Stimulated activated naive CD4-positive, alpha-beta T cell treated with Interleukin-2 at 50 U/mL for 16 hours (primary cell): Measurements from ENCODE around the gene ERAL1.
A peak's percentile ranks its signal among the peaks of the same experiment; 100 is the strongest.
"Not testable (repeated sequence)": the region's sequence is repeated elsewhere in the genome, so short reads cannot be mapped to it uniquely, and the experiment has no call there.

Experiments used
- DNase-seq: peaks from one replicate; lab custom pipeline; 2025; lab: John Stamatoyannopoulos, UW

ERAL1 gene

DNA sequence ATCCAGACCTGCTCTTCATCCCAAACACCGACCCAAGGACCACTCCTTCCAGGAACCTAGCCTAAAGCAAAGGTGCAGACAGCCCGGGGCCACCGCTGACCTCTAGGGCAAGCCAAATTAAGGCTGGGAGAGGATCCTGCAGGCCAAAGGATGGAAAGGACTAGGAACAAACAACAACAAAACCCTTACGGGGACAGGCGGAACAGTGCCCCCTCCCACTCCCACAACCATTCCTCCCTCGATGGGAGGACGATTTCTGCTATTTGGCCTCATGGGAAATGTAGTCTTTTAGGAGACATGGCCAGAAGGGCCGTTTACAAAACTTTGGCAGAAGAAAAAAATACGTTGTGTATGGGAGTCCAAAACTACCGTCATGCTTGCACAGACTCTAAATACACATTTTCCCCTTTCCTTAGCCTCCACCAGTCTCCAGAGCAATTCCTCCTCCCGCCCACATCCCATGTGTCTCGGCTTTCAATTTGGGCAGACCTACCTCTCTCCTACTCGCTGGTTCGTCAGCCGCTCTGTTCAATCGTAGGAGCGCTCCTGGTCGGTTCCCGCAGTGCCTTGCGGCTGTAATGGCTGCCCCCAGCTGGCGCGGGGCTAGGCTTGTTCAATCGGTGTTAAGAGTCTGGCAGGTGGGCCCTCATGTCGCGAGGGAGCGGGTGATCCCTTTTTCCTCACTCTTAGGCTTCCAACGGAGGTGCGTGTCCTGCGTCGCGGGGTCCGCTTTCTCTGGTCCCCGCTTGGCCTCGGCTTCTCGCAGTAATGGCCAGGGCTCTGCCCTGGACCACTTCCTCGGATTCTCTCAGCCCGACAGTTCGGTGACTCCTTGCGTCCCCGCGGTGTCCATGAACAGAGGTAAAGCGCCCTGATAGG, at the start of gene ERAL1:
TSS of gene ERAL1 (plus strand) at position 560 of the 879 bp plus-strand sequence. CDS start at position 579, 19 bp downstream.
- DNase-seq: peak; percentile 84

DNA sequence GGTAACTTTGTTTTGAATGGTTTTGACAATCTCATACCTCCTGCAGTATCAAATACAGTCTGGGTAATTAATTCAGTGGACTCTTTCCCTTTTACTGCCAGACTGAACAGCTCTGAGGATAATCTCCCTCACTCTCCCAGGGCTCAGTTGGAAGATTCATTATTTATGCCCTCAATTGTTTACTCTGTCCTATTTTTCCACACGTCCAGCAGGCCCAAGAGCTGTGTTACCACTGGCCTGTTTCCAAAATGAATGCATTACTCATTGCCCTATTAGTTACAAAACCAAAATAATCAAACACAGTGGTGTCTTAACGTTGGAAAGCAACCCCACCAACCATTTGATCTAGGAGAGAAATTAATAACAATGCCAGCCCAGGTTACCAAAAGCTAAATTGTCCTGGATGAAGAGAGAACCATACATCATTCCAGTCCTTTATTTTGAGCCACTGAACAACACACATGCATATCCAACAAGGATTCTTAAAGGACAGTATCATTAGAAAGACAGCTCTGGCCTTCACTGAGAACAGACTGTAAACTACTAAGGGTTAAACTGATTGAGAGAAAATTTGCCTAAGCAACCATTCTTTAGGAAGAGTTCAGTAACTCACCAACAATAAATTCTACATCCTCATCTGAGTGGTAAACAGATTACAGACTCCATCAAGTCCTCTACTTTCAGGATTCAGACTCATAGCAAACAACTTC, 46.7 kb upstream of the ERAL1 start:
- no peak for DNase-seq

DNA sequence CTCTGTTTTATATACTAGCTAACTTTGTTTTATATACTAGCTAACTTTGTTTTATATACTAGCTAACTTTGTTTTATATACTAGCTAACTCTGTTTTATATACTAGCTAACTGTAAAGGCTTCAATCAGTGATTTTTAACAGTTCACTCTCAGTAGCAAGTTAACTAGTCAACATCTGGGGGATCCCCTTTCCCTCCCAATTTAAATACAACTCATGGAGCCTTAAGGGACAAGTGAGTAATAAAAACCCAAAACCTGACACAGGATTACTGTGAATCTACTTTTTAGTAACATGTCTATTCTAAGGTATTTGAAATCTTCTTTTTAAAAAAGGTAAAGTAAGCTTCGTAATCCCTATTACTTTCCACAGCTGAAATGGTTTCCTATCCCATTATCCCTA, 44.4 kb upstream of the ERAL1 start:
- no peak for DNase-seq

DNA sequence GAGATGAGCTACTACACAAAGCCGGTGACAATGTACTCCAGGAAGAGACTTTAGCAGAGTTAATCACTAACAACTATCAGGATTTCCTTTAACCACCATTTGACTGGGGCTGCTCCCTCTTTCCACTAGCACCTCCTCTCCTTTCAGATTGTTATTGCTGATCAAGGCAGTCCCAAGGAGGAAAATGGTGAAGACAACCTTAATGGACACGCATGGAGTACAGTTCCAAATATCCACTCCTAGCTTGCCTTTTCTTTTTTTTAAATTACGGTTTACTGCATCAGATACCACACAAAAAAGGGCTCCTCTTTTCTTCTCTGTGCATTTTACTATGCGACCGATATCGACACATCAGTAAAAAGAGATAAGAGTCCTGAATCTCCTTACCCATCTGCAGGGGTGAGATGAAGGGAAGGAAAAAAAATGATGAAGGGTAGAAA, 43.1 kb upstream of the ERAL1 start:
- DNase-seq: no peak

DNA sequence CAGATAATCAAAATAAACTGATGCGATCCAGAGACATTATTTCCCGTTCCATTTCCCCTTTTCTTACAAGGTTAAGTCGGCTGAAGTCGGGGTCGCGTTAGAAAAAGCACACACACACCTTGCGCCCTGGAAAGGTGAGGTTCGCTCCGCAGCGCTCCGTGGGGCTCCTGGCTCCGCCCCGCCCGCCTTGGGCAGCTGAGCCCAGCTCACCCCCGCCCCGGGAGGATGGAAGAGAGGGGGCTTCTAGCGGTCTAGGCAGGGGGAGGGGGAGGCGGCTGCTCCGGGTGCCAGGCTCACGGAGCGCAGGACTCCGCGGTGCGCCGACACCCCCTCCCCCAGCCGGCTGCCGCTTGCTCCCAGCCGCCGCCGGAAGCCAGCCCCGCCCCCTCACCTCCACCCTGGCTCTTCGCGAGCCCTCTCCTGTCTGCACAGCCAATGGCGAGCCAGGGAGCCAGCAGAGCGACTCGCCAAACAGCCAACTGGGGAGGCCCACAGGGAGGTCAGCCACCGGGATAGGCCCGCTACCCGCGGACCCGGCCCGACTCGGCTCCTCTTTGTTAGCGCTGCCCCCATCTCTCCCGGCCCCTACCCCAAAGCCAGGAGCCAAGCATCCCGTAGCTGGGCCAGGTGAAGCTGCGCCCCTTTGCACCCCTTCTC, 42.6 kb upstream of the ERAL1 start:
- DNase-seq: peak; percentile 97

DNA sequence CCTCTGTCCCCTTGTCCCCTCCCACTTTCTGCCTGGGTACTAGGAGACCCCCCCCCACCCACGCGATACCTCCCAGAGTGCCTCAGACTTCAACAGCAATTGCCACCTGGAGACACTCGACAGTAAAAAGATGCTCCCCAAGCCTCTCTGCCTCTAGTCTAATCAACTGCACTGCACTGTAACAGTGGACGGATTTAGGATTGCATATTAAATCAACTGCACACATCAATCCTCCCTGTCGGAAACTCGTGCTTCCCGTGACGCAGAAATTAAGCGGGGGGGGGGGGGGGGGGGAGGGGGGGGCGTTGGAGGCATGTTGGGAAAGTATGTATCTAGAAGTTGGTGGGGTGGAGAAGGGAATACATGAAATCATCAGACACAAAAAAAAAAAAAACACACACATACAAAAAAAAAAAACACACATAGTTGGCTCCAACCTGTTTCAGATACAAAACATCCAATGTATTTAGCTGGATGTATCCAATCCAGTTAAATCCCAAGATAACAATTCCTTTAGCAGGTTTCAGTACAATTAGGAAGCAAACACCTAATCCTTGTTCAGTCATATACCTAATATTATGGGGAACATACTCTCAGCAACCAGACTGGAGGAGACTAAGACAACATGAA, 42.0 kb upstream of the ERAL1 start:
- peak; percentile 48 for DNase-seq

DNA sequence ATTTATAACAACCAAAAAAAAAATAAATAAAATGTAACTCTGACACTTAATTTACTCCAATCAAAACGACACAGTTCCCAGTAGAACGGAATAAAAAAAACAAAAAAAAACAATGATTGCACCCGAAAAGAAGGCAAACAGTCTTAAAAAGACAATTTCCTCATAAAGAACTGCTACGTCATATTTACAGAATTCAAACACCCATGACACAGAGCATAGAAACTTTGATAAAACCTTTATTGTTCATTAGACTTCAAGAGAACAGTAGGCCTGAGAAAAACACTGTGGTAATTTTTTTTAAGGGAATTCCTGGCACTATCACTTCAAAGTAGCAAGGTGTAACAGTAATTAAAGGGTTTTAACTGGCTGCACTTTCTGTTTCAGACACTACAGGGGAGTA, 38.3 kb upstream of the ERAL1 start:
- no peak for DNase-seq

DNA sequence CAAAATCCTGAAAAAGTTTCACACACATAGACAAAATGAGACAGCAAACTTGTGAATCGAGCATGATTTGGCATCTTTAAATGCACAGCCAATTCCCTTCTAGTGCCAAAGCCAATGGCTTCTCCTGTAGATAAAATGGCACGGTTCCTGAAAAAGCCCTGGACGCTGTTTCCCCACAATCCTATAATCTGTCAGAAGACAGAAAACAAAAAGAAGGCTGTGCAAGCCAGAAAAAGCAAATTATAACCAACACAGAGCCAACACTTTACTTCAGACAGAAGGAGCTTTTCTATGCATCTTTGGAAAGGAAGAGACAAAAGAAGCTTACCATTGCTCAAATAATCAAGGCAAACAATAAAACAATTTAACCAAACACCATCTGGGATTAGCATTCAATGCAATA, 36.0 kb upstream of the ERAL1 start:
- DNase-seq: no peak

DNA sequence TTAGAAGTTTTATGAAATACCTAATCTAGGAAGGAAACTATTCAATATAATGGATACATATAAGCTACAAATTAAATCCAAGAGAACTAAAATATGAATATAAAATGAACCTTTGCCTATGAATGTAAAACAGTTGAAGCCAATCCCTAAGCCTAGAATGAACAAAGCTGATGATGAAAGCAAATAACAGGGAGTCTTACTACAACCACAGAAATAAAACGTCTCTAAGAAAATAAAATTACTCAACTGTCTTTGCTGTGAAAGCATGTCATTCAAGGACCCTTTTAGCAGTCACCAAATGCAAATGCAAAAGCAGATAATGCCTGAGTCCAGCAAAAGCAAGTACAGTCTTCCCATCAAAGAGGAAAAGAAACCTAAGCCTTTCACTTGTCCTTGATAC, 35.2 kb upstream of the ERAL1 start:
- DNase-seq: no peak

DNA sequence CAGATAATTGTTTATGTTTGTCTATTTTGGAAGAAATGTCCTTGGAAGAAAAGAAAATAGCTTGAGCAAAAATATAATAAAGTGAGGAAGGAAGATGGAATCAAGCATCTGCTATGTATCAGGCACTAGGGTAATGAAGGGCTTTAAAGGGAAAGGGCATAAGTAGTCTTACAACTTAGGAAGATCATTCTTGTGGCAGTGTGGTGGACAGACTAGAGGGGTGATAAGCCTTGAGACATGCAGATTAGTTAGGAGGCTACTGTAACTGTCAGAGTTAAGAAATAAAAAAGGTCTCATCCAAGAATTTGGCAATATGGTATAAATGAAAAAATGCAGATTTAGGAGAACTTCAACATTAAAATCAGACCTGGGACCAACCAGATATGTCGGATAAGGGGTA, 27.1 kb upstream of the ERAL1 start:
- DNase-seq: no peak

DNA sequence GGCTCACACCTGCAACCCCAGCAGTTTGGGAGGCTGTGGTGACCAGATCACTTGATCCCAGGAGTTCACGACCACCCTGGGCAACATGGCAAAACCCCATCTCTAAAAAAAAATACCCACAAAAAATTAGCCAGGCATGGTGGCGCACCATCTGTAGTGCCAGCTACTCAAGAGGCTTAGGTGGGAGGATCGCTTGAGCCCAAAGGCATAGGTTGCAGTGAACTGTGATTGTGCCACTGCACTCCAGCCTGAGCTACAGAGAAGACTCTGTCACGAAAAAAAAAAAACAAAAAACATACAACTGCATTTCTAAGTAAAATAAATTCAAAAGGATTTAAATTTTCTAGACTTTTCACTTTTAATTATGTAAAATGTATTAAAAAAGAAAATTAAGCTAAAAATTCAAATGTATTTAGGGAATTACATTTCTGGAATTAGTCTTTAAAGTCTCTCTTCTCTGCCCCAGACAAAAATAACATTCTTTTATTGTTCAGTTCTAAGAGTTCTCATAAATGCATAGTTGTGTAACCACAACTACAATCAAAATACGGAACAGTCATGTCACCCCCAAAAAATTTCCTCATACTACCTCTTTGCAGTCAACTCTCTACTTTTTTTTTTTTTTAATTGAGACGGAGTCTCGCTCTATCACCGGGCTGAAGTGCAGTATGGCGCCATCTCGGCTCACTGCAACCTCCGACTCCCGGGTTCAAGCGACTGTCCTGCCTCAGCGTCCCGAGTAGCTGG, 26.3 kb upstream of the ERAL1 start:
- DNase-seq: no peak

DNA sequence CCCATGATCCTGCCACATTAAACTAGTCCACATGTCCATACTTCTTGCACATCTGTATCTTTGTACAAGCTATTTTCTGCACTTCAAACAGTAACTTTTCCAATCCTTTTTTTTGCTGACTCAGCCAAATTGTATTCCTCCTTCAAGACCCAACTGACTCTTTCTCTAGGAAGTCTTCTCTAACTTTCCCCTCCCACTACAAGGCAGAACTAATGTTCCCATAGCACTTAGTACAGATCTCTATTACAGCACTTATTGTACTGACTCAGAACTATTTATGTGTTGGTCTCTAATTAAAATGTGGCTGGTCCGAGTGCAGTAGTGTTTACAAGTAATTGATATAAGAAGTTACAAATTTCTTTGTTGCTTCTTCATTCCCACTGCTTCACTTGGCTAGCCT, 20.4 kb upstream of the ERAL1 start:
- DNase-seq: no peak

DNA sequence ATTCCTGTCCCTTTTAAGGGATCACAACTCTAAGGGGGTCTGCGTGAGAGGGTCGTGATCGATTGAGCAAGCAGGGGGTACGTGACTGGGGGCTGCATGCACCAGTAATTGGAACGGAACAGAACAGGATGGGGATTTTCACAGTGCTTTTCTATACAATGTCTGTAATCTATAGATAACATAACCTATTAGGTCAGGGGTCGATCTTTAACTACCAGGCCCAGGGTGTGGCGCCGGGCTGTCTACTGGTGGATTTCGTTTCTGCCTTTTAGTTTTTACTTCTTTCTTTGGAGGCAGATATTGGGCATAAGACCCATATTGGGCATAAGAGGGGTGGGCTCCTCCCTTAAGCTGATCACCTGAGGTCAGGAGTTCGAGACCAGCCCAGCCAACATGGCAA, 18.3 kb upstream of the ERAL1 start:
- DNase-seq: not testable (repeated sequence)

DNA sequence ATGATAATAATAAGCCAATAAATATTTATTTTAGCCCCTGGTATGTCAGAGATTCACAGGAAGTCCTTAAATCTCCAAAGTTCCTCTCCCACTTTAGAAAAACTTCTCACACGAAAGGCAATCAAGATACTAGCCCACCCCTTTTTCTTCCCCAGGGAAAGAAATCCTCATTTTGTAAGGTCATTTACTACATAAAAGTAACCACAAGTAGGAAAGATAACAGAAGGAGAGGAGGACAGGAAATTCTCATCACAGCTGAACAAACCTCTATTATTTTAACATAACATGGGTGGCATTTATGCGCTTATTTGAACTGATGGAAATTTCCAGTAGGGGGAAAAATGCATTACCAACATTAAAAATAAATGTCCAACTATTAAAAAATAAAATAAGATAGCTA, 15.6 kb upstream of the ERAL1 start:
- DNase-seq: no peak

DNA sequence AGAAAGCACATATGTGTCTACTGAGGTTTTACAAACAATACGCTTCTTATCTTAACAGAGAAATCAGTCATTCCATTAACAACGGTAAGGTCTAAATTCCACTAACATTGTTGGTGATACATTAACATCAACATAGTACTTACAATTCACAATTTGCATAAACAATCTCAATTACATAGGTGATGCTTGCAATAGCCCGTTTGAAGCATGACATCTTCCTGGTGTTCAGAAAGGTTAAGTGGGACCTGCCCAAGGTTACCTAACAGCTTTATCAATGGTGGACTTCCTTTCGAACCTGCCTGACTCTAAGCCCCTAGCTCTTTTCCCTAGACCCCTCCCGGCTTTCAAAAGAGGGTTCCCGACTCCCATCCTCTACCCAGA, 12.9 kb upstream of the ERAL1 start:
- no peak for DNase-seq

DNA sequence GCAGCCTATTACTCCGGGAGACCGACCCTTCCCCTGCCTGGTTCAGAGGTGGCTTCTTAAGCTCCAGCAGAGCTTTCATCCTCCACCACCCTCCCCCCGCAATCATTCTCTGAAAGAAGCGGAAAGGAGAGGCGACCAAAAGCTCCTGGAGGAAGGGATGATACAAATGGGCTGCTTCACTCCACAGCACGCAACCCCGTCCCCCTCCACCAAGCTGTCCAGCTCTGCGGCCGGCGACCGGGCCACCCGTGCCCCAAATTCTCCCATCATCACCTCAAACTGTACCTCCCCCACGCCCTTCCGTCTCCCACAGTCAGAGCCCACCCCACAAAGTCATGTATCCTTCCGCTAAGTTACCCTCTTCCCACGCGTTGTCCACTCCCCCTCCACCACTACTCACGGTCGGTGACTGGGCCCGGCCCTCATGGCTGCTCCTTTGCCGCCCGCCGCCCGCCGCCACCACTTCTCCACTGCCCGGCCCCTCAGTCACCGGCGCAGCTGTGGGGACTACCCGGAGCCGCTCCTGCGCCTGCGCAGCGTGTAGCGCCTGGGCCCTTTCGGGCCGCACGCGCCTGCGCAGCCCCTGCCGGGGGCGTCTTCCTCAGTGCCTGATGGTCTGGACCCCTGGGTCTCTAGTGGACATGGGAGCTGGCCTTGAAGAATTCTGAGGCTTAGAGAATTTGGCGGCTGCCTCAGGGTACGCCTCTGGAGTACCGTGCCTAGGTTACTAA, 12.4 kb upstream of the ERAL1 start, which contains the start of gene FAM222B:
TSS of gene FAM222B (minus strand) at position 509 of the 731 bp plus-strand sequence. CDS start 76,123 bp downstream, outside the sequence.
- peak; percentile 87 for DNase-seq

DNA sequence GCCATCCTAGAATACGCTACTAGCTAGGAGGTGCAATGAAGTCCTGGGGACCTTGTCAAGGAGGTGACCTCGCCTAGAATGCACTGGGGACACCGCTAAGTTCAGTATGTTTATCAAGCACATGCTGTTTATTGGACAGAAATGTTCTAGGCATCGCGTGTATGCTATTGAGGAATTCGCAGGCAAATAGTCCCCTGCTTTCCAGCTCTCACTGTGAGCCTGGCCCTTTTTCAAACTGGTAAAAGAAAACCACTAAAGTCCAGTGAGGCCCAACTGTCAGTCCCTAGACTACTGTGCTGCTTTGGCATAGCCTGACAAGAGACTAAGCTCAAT, 11.0 kb upstream of the ERAL1 start:
- no peak for DNase-seq

DNA sequence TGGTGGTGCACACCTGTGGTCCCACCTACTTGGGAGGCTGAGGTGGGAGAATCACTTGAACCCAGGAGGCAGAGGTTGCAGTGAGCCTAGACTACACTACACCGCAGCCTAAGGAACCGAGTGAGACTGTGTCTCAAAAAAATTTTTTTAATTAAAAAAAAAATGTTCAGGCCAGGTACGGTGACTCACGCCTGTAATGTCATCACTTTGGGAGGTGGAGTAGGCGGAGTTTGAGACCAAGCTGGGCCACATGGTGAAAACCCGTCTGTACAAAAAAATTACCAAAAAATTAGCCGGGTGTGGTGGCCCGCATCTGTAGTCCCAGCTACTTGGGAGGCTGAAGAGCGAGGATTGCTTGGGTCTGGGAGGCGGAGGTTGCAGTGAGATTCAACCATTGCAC, 8.6 kb upstream of the ERAL1 start:
- DNase-seq: peak; percentile 7

DNA sequence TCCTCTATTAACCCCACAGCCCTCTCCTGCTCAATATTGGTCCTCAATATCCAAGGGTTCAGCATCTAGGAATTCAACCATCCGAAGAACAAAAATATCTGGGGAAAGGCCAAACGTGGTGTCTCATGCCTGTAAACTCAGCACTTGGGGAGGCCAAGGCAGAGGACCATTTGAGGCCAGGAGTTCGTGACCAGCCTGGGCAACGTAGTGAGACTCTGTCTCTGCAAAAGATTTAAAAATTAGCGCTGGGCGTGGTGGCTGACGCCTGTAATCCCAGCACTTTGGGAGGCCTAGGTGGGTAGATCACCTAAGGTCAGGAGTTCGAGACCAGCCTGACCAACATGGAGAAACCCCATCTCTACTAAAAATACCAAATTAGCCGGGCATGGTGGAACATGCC, 8.1 kb upstream of the ERAL1 start:
- not testable (repeated sequence) for DNase-seq

DNA sequence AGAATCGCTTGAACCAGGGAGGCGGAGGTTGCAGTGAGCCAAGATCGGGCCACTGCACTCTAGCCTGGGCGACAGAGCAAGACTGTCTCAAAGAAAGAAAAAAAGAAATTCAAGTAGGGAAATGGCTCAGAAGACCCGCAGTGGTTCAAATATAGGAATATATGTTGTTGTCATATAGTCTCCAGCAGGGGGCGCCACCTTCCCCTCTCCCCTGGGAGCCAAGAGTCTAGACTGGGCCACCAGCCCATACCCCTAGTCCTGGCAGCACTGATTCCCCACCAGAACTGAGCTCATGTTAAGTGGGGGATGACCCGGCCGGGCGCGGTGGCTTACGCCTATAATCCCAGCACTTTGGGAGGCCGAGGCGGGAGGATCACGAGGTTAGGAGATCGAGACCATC, 6.1 kb upstream of the ERAL1 start:
- DNase-seq: peak; percentile 33

DNA sequence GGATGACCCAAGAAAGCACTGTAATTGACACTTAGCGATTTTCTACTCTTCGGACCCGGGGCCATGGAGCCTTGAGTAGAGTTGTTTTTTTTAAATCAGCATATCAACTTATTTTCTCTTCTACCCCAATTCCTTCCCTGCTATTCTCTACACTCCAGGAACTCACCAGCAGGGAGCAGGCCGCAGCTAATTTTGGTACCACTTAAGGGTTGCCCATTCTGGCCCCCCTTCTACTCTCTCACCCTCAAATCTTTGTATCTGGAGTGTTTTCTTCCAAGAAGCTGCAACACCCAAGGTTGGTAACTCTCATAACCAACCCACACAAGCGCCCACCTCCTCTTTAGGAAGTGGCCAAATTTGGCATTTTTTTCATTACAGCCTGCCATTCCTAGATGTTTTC, 5.5 kb upstream of the ERAL1 start:
- no peak for DNase-seq
